Liver (tissue), 3 donors: ENCODE measurements around the gene CSTPP1.

Experiments
- CTCF ChIP-seq: fragments of 150-350 bp; IDR thresholded peaks from 2 replicates; pipeline ENCODE4 v1.5.1; 2017; ENCODE audit warnings: improper control_type of control experiment, low read depth, low read length; ENCODE audit not compliant: missing input control
- REST ChIP-seq: IDR thresholded peaks from 2 replicates; pipeline ENCODE4 v1.6.1; 2016; ENCODE audit warnings: antibody characterized with exemption, mild to moderate bottlenecking
- SP1 ChIP-seq: IDR thresholded peaks from 2 replicates; pipeline ENCODE4 v1.6.1; 2018; ENCODE audit warnings: antibody characterized with exemption, mild to moderate bottlenecking
- ZBTB33 ChIP-seq: IDR thresholded peaks from 2 replicates; pipeline ENCODE4 v1.6.1; 2016; ENCODE audit warnings: antibody characterized with exemption
- donor health status: healthy.
- donor health status: healthy.

GRCh38 chr11:47160753-47161133 lies 224.2 kb downstream of the CSTPP1 start:
- TF ChIP-seq CTCF (no peak), REST (no peak), SP1 (no peak), ZBTB33 (no peak)
